HG03378 (cell line): ENCODE measurements around the gene PRKCH.

Experiments
- ATAC-seq: cut with Tn5 transposase; IDR thresholded peaks from one replicate; pipeline ENCODE4 v1.9.1; 2021; ENCODE audit warnings: mild to moderate bottlenecking, moderate library complexity; ENCODE audit not compliant: unreplicated experiment

PRKCH gene

GRCh38 chr14:61540931-61541330, 219.6 kb downstream of the PRKCH start:
- no peak for ATAC-seq

GRCh38 chr14:61542848-61543790, 221.7 kb downstream of the PRKCH start:
- ATAC-seq: no peak

- no peak for ATAC-seq
Measured at GRCh38 chr14:61543946-61544345, 222.6 kb downstream of the PRKCH start.

- no peak for ATAC-seq
Measured at GRCh38 chr14:61544448-61545330, 223.3 kb downstream of the PRKCH start.

GRCh38 chr14:61545726-61546455, 224.5 kb downstream of the PRKCH start:
- ATAC-seq: no peak

GRCh38 chr14:61547186-61548069, 226.0 kb downstream of the PRKCH start:
- ATAC-seq: no peak

GRCh38 chr14:61549425-61549824, 228.0 kb downstream of the PRKCH start:
- ATAC-seq: no peak

- ATAC-seq: no peak
Measured at GRCh38 chr14:61551384-61551783, 230.0 kb downstream of the PRKCH start.

GRCh38 chr14:61552241-61552640, 230.9 kb downstream of the PRKCH start:
- ATAC-seq: no peak

- ATAC-seq: no peak
Measured at GRCh38 chr14:61553730-61554641, 232.6 kb downstream of the PRKCH start.

GRCh38 chr14:61555056-61555838, 233.9 kb downstream of the PRKCH start:
- ATAC-seq: no peak

GRCh38 chr14:61556455-61556854, 235.1 kb downstream of the PRKCH start:
- ATAC-seq: no peak

- ATAC-seq: no peak
Measured at GRCh38 chr14:61557262-61557661, 235.9 kb downstream of the PRKCH start.

GRCh38 chr14:61557854-61558253, 236.5 kb downstream of the PRKCH start:
- ATAC-seq: no peak

- no peak for ATAC-seq
Measured at GRCh38 chr14:61558271-61558670, 236.9 kb downstream of the PRKCH start.

GRCh38 chr14:61559641-61560201, 238.3 kb downstream of the PRKCH start:
- ATAC-seq: no peak

GRCh38 chr14:61560323-61560722, 238.9 kb downstream of the PRKCH start:
- ATAC-seq: no peak

GRCh38 chr14:61561104-61561503, 239.7 kb downstream of the PRKCH start:
- ATAC-seq: no peak
